Panc1 (cell line): ENCODE data around the gene IQSEC1. TPM values are rescaled to one million over a fixed set of nuclear protein-coding genes. Genes with fewer than 3 reads are reported as not detected.

Source experiments
- ATAC-seq: fragments of 200-7000 bp; cut with Tn5 transposase; 2 replicates; pipeline ENCODE4 v1.9.1; 2020; ENCODE audit warnings: mild to moderate bottlenecking, moderate library complexity
- BruUV-seq: library from RNA; stranded (reverse); fragments of 400-500 nt; replicated peaks from 2 replicates; lab custom pipeline; 2021; lab: Mats Ljungman, UMichigan
- CTCF ChIA-PET: fragments of 300-600 bp; sonication (Branson Sonifier 250); formaldehyde crosslinking; loops from one replicate; lab custom pipeline; 2022; ENCODE audit warnings: antibody characterized with exemption; lab: Charles Lee
- POLR2A ChIA-PET: fragments of 300-600 bp; sonication (Branson Sonifier 250); formaldehyde crosslinking; loops from one replicate; lab custom pipeline; 2022; ENCODE audit warnings: antibody characterized with exemption; lab: Charles Lee
- DNase-seq: peaks from one replicate; pipeline ENCODE4 v3.0.0-alpha.2; 2010; ENCODE audit warnings: low read depth, low spot score
- H3K27ac ChIP-seq: 2 replicates; pipeline ENCODE4 v1.5.1; 2011; ENCODE audit warnings: mild to moderate bottlenecking, low read length, inconsistent platforms
- H3K27me3 ChIP-seq: fragments of 200-500 bp; sonication (Bioruptor generic); 2 replicates; pipeline ENCODE4 v1.6.0; 2014; ENCODE audit warnings: low read length, inconsistent platforms; ENCODE audit not compliant: control insufficient read depth, insufficient read depth
- H3K36me3 ChIP-seq: fragments of 200-500 bp; sonication (Bioruptor generic); 2 replicates; pipeline ENCODE4 v1.5.1; 2014; ENCODE audit warnings: inconsistent platforms, mild to moderate bottlenecking, low read length, moderate library complexity; ENCODE audit not compliant: control insufficient read depth, insufficient read depth
- H3K4me1 ChIP-seq: 2 replicates; pipeline ENCODE4 v1.5.1; 2011; ENCODE audit warnings: inconsistent platforms, mild to moderate bottlenecking, low read length, moderate library complexity; ENCODE audit not compliant: control insufficient read depth, insufficient read depth
- H3K4me3 ChIP-seq, 2 experiments: 2 replicates each; pipeline ENCODE4 v1.5.1; 2011 to 2012; ENCODE audit warnings: low read depth in 2 of 2, low read length in 2 of 2, mild to moderate bottlenecking in 2 of 2, inconsistent platforms in 1 of 2, moderate library complexity in 1 of 2
- H3K9me3 ChIP-seq: fragments of 200-500 bp; sonication (Bioruptor generic); 2 replicates; pipeline ENCODE4 v1.5.1; 2014; ENCODE audit warnings: low read depth, mild to moderate bottlenecking, inconsistent platforms, low read length, moderate library complexity; ENCODE audit not compliant: control insufficient read depth, insufficient read depth
- CTCF ChIP-seq: fragments of 450-650 bp; IDR thresholded peaks from 2 replicates; pipeline ENCODE4 v1.5.1; 2017; ENCODE audit warnings: mild to moderate bottlenecking
- POLR2AphosphoS5 ChIP-seq: IDR thresholded peaks from 2 replicates; pipeline ENCODE4 v1.6.1; 2012; ENCODE audit warnings: mild to moderate bottlenecking, low read depth, low read length, moderate library complexity
- REST ChIP-seq, 2 experiments: IDR thresholded peaks; 2 replicates each; pipeline ENCODE4 v1.6.1; 2011 to 2012; ENCODE audit warnings: low read depth in 2 of 2, control low read depth in 1 of 2, low read length in 1 of 2, mild to moderate bottlenecking in 1 of 2, moderate library complexity in 1 of 2; ENCODE audit not compliant: insufficient read depth in 1 of 2
- SIN3A ChIP-seq: IDR thresholded peaks from 2 replicates; pipeline ENCODE4 v1.6.1; 2012; ENCODE audit warnings: low read depth, mild to moderate bottlenecking, low read length, moderate library complexity, borderline replicate concordance; ENCODE audit not compliant: insufficient read depth
- TCF7L2 ChIP-seq: IDR thresholded peaks from 2 replicates; pipeline ENCODE4 v1.6.1; 2011; ENCODE audit warnings: mild to moderate bottlenecking, low read depth, low read length, inconsistent platforms
- in situ Hi-C: cut with HindIII; loops from 2 replicates; pipeline ENCODE4 v1.10.0; 2016; ENCODE audit warnings: low sequenced_read_pairs, low pct_unique_long_range_greater_than_20kb
- intact Hi-C: fragments of 100-400 bp; cut with micrococcal nuclease; formaldehyde crosslinking; loops from one replicate; pipeline ENCODE4 v1.10.0; 2022; ENCODE audit not compliant: unreplicated experiment
- total RNA-seq: library from RNA; stranded (reverse); gene quantifications from one replicate; pipeline ENCODE4 v1.2.1, GENCODE V29; 2021; ENCODE audit not compliant: unreplicated experiment

IQSEC1 gene
- total RNA-seq, 1 experiment from 2014 or later = 28.4 TPM

- ChIA-PET POLR2A (no interaction called here), CTCF (no interaction called here)
- no peaks in the 10 kb centered on the region for H3K9me3 ChIP-seq
- in situ Hi-C loops = no loop called here
- no peak for TF ChIP-seq REST (IDR thresholded peaks at IDR 0.05; ENCODE audit: insufficient read depth in 1 of 2, low read depth in 2 of 2, low read length in 1 of 2)
- no peak for TF ChIP-seq SIN3A
- TF ChIP-seq POLR2AphosphoS5 = no peak
- TF ChIP-seq CTCF = no peak
- TF ChIP-seq TCF7L2 = no peak
- H3K36me3 ChIP-seq = no peaks in the 10 kb centered on the region
- DNase-seq (no peak), ATAC-seq (no peak)
- no peaks in the 10 kb centered on the region for H3K27me3 ChIP-seq
- BruUV-seq = no TSS peak
- no peak overlapping the region for H3K4me3 ChIP-seq
- no peaks in the 10 kb centered on the region for H3K4me1 ChIP-seq
- H3K27ac ChIP-seq = no peak overlapping the region
- intact Hi-C loops = no loop called here
Observed at GRCh38 chr3:13066834-13067233, 6.4 kb downstream of the IQSEC1 start.

- POLR2A ChIA-PET = no interaction called here
- Histone ChIP-seq H3K27me3 (no peaks in the 10 kb centered on the region), H3K4me1 (no peaks in the 10 kb centered on the region), H3K27ac (no peak overlapping the region), H3K36me3 (no peaks in the 10 kb centered on the region), H3K4me3 (no peak overlapping the region), H3K9me3 (no peaks in the 10 kb centered on the region)
- BruUV-seq = no TSS peak
- DNase-seq = no peak
- intact Hi-C loops = no loop called here
- in situ Hi-C loops = no loop called here
- CTCF ChIA-PET = no interaction called here
- TF ChIP-seq SIN3A (no peak), POLR2AphosphoS5 (no peak), CTCF (no peak), REST (IDR thresholded peaks at IDR 0.05; ENCODE audit: insufficient read depth in 1 of 2, low read depth in 2 of 2, low read length in 1 of 2) (no peak), TCF7L2 (no peak)
- no peak for ATAC-seq
Observed at GRCh38 chr3:13066236-13066635, 7.0 kb downstream of the IQSEC1 start.
